Middle frontal gyrus (tissue), 1 donor: ENCODE data around the gene ITGAL.

ENCODE experiments used
- DNase-seq: peaks from one replicate; pipeline ENCODE4 v3.0.0-alpha.2; 2015; ENCODE audit warnings: low spot score; ENCODE audit errors: extremely low spot score

The ITGAL gene

GRCh38 chr16:30567160-30567990, 94.8 kb downstream of the ITGAL start:
- DNase-seq, result no peak

- DNase-seq, result no peak
Measured at GRCh38 chr16:30567991-30568638, 95.6 kb downstream of the ITGAL start.

- DNase-seq, result no peak
Measured at GRCh38 chr16:30569281-30569680, 96.7 kb downstream of the ITGAL start.

- DNase-seq, result no peak
Measured at GRCh38 chr16:30569746-30570635, 97.4 kb downstream of the ITGAL start.

GRCh38 chr16:30570636-30571444, 98.3 kb downstream of the ITGAL start:
- DNase-seq, result no peak

- DNase-seq, result peak; percentile 92
Measured at GRCh38 chr16:30571445-30572322, 99.1 kb downstream of the ITGAL start, which contains the start of gene ZNF688. ZNF688 (minus strand) TSS chr16:30571714; CDS start chr16:30571629, 85 bp downstream.
